Measurements from ENCODE around the gene TAAR6. TPM values are rescaled to one million over a fixed set of nuclear protein-coding genes. Genes with fewer than 3 reads are reported as not detected.

The TAAR6 gene
- total and polyA plus RNA-seq, 2 donors (not counting 3 experiments of a cell fraction or from before 2014, with no cell fraction given), result not detected

- Histone ChIP-seq H4K20me1 (replicated peaks; ENCODE audit: control insufficient read depth, extremely low read depth, insufficient read depth, low read length) (no peaks in the 10 kb centered on the region), H3K79me2 (ENCODE audit: control insufficient read depth, insufficient read depth, low read length) (no peaks in the 10 kb centered on the region), H3K4me2 (ENCODE audit: insufficient read depth, low read length) (no peak overlapping the region), H2AFZ (ENCODE audit: low read depth, low read length) (no peak overlapping the region), H3K27me3 (ENCODE audit: control insufficient read depth in 2 of 2, insufficient read depth in 2 of 2, low read length in 2 of 2) (no peaks in the 10 kb centered on the region), H3K36me3 (ENCODE audit: control insufficient read depth in 2 of 2, extremely low read depth in 1 of 2, insufficient read depth in 2 of 2, low read length in 2 of 2) (no peaks in the 10 kb centered on the region), H3K9ac (replicated peaks; ENCODE audit: extremely low read depth, insufficient read depth, low read length) (no peak overlapping the region), H3K27ac (ENCODE audit: insufficient read depth, low read depth, low read length) (no peak overlapping the region), H3K9me1 (replicated peaks; ENCODE audit: control insufficient read depth, extremely low read depth, insufficient read depth, low read length) (no peaks in the 10 kb centered on the region), H3K4me1 (ENCODE audit: control insufficient read depth, extremely low read depth, insufficient read depth, low read length) (no peaks in the 10 kb centered on the region), H3K9me3 (replicated peaks; ENCODE audit: control insufficient read depth, insufficient read depth, low read length) (no peaks in the 10 kb centered on the region), H3K4me3 (replicated peaks in 1 of 3; ENCODE audit: insufficient read depth in 1 of 3, low read depth in 1 of 3, low read length in 3 of 3) (no peak overlapping the region)
- FAIRE-seq (no peak), DNase-seq (ENCODE audit: low read depth, low spot score) (no peak)
- ChIA-PET POLR2A (no interaction called here), CTCF (no interaction called here)
- dilution Hi-C loops (cut with MboI; ENCODE audit: extremely low pct_ligation_motif_present, low sequenced_read_pairs) (no loop called here), intact Hi-C loops (cut with micrococcal nuclease) (no loop called here)
- TF ChIP-seq JUN (IDR thresholded peaks at IDR 0.05; ENCODE audit: borderline replicate concordance, insufficient read depth, insufficient read length, low read depth) (no peak), MYC (IDR thresholded peaks at IDR 0.05; ENCODE audit: low read depth, low read length) (no peak), EZH2 (IDR thresholded peaks at IDR 0.05; ENCODE audit: borderline replicate concordance, low read depth, low read length, severe bottlenecking) (no peak), FOS (IDR thresholded peaks at IDR 0.05; ENCODE audit: borderline replicate concordance, insufficient read depth, low read length) (no peak), GATA2 (IDR thresholded peaks at IDR 0.05; ENCODE audit: insufficient read depth, insufficient read length, low read depth, low read length) (no peak), POLR2A (IDR thresholded peaks at IDR 0.05; ENCODE audit: low read depth, low read length) (no peak), POLR2AphosphoS5 (IDR thresholded peaks at IDR 0.05; ENCODE audit: insufficient read depth, low read depth, low read length) (no peak)
- TF ChIP-seq, protein P1, sequence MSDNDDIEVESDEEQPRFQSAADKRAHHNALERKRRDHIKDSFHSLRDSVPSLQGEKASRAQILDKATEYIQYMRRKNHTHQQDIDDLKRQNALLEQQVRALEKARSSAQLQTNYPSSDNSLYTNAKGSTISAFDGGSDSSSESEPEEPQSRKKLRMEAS (IDR thresholded peaks at IDR 0.05; ENCODE audit: insufficient read depth, insufficient read length), result no peak
- TF ChIP-seq, protein P2, sequence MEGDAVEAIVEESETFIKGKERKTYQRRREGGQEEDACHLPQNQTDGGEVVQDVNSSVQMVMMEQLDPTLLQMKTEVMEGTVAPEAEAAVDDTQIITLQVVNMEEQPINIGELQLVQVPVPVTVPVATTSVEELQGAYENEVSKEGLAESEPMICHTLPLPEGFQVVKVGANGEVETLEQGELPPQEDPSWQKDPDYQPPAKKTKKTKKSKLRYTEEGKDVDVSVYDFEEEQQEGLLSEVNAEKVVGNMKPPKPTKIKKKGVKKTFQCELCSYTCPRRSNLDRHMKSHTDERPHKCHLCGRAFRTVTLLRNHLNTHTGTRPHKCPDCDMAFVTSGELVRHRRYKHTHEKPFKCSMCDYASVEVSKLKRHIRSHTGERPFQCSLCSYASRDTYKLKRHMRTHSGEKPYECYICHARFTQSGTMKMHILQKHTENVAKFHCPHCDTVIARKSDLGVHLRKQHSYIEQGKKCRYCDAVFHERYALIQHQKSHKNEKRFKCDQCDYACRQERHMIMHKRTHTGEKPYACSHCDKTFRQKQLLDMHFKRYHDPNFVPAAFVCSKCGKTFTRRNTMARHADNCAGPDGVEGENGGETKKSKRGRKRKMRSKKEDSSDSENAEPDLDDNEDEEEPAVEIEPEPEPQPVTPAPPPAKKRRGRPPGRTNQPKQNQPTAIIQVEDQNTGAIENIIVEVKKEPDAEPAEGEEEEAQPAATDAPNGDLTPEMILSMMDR (IDR thresholded peaks at IDR 0.05; ENCODE audit: extremely low read depth in 1 of 2, insufficient read depth in 1 of 2, low read depth in 1 of 2, low read length in 2 of 2), result no peak
- no TSS peak for BruUV-seq (replicated peaks)
Observed at GRCh38 chr6:132607544-132608233, 37.6 kb downstream of the TAAR6 start.
